A549 (cell line): ENCODE measurements around the gene SLC29A3. TPM values are rescaled to one million over a fixed set of nuclear protein-coding genes. Genes with fewer than 3 reads are reported as not detected.

Source experiments
- ATAC-seq, 2 experiments: fragments of 200-7000 bp in 1 of 2; fragments of >200 bp in 1 of 2; cut with Nextera tagmentation in 1 of 2; cut with Tn5 transposase in 1 of 2; 3 replicates each; pipeline versions ENCODE4 v1.8.0 to v1.9.1; 2018 to 2020; ENCODE audit warnings: mild to moderate bottlenecking in 1 of 2, moderate library complexity in 1 of 2
- CTCF ChIA-PET: fragments of 300-600 bp; sonication (Branson Sonifier 250); formaldehyde crosslinking; extraction: SDS; loops from one replicate; lab custom pipeline; 2021; ENCODE audit warnings: antibody characterized with exemption, inconsistent platforms; lab: Yijun Ruan, JAX
- POLR2A ChIA-PET: fragments of 350-600 bp; formaldehyde crosslinking; extraction: SDS; loops from one replicate; lab custom pipeline; 2021; ENCODE audit warnings: antibody characterized with exemption, inconsistent platforms; lab: Yijun Ruan, JAX
- DNase-seq, 2 experiments: peaks; one replicate each; pipeline versions ENCODE4 v3.0.0 to v3.0.0-alpha.2; 2011 to 2016; ENCODE audit warnings: low read depth in 1 of 2, low spot score in 1 of 2
- FAIRE-seq: peaks from 2 replicates; lab custom pipeline; 2011; peaks lifted over from hg19 to GRCh38; lab: Jason Lieb, UNC
- H3K27ac ChIP-seq, 2 experiments: fragments of >200 bp; sonication (Bioruptor Twin); formaldehyde crosslinking; 3 replicates each; pipeline ENCODE4 v1.5.1; 2016 to 2017
- H3K4me1 ChIP-seq: fragments of >200 bp; sonication (Bioruptor Twin); formaldehyde crosslinking; 3 replicates; pipeline ENCODE4 v1.6.1; 2016
- H3K4me2 ChIP-seq: fragments of >200 bp; sonication (Bioruptor Twin); formaldehyde crosslinking; 3 replicates; pipeline ENCODE4 v1.6.1; 2016
- H3K4me3 ChIP-seq: fragments of >200 bp; sonication (Bioruptor Twin); formaldehyde crosslinking; 3 replicates; pipeline ENCODE4 v1.5.1; 2016
- H3K9me3 ChIP-seq: fragments of >200 bp; sonication (Bioruptor Twin); formaldehyde crosslinking; 3 replicates; pipeline ENCODE4 v1.6.1; 2016
- BHLHE40 ChIP-seq: IDR thresholded peaks from 2 replicates; pipeline ENCODE4 v1.6.1; 2012; ENCODE audit warnings: low read depth, low read length, inconsistent platforms
- CEBPB ChIP-seq, 2 experiments: fragments of >200 bp in 1 of 2; sonication (Bioruptor Twin) in 1 of 2; formaldehyde crosslinking in 1 of 2; IDR thresholded peaks; 2 replicates each; pipeline ENCODE4 v1.6.1; 2012 to 2016
- CHD2 ChIP-seq: fragments of 150-350 bp; IDR thresholded peaks from 2 replicates; pipeline ENCODE4 v1.6.1; 2014; ENCODE audit warnings: low read length; ENCODE audit not compliant: partially characterized antibody
- EHF ChIP-seq: fragments of 250-450 bp; sonication (Bioruptor Pico); IDR thresholded peaks from 2 replicates; pipeline ENCODE4 v1.5.0; 2020; ENCODE audit warnings: mild to moderate bottlenecking
- EHMT2 ChIP-seq: fragments of 200-600 bp; sonication (generic); IDR thresholded peaks from 2 replicates; pipeline ENCODE4 v1.6.1; 2016; ENCODE audit warnings: antibody characterized with exemption, low read depth, mild to moderate bottlenecking, moderate library complexity
- EP300 ChIP-seq, 2 experiments: fragments of >200 bp; sonication (Bioruptor Twin); formaldehyde crosslinking; IDR thresholded peaks; 2 replicates in 1 of 2; 3 replicates in 1 of 2; pipeline ENCODE4 v1.6.1; 2016 to 2017
- FOSB ChIP-seq: fragments of 250-450 bp; sonication (Bioruptor Pico); IDR thresholded peaks from 2 replicates; pipeline ENCODE4 v1.5.0; 2020; ENCODE audit warnings: mild to moderate bottlenecking, moderate library complexity
- GATA3 ChIP-seq: IDR thresholded peaks from 2 replicates; pipeline ENCODE4 v1.6.1; 2012; ENCODE audit warnings: borderline replicate concordance
- HEYL ChIP-seq: fragments of 250-450 bp; sonication (Bioruptor Pico); IDR thresholded peaks from 2 replicates; pipeline ENCODE4 v1.8.0; 2021; ENCODE audit warnings: mild to moderate bottlenecking, moderate library complexity
- HOXA7 ChIP-seq: fragments of 250-450 bp; sonication (Bioruptor Pico); IDR thresholded peaks from 2 replicates; pipeline ENCODE4 v1.5.0; 2020; ENCODE audit warnings: mild to moderate bottlenecking, moderate library complexity
- KDM5A ChIP-seq: fragments of 200-600 bp; sonication (generic); IDR thresholded peaks from 2 replicates; pipeline ENCODE4 v1.6.1; 2016; ENCODE audit warnings: antibody characterized with exemption, mild to moderate bottlenecking
- MAZ ChIP-seq: fragments of 150-350 bp; IDR thresholded peaks from 2 replicates; pipeline ENCODE4 v1.6.1; 2014; ENCODE audit warnings: antibody characterized with exemption, low read depth, low read length, borderline replicate concordance
- MYC ChIP-seq: IDR thresholded peaks from 2 replicates; pipeline ENCODE4 v1.6.1; 2012; ENCODE audit warnings: mild to moderate bottlenecking, inconsistent platforms, low read length, improper control_type of control experiment, borderline replicate concordance
- NFE2L2 ChIP-seq: fragments of 150-350 bp; conservative IDR thresholded peaks from 2 replicates; pipeline ENCODE4 v1.6.1; 2014; ENCODE audit warnings: low read length
- PBX3 ChIP-seq: IDR thresholded peaks from 2 replicates; pipeline ENCODE4 v1.6.1; 2012
- RAD21 ChIP-seq, 2 experiments: fragments of >200 bp in 1 of 2; sonication (Bioruptor Twin) in 1 of 2; formaldehyde crosslinking in 1 of 2; IDR thresholded peaks in 1 of 2; conservative IDR thresholded peaks in 1 of 2; 2 replicates in 1 of 2; 3 replicates in 1 of 2; pipeline ENCODE4 v1.6.1; 2012 to 2018; ENCODE audit warnings: inconsistent platforms in 1 of 2
- RFX5 ChIP-seq: fragments of 450-650 bp; IDR thresholded peaks from 2 replicates; pipeline ENCODE4 v1.7.1; 2014; ENCODE audit warnings: antibody characterized with exemption, mild to moderate bottlenecking, moderate library complexity
- RNF2 ChIP-seq: fragments of 200-600 bp; sonication (generic); IDR thresholded peaks from 2 replicates; pipeline ENCODE4 v1.6.1; 2016; ENCODE audit warnings: low read depth, mild to moderate bottlenecking, antibody characterized with exemption, moderate library complexity, borderline replicate concordance
- SMC3 ChIP-seq: fragments of >200 bp; sonication (Bioruptor Twin); formaldehyde crosslinking; IDR thresholded peaks from 3 replicates; pipeline ENCODE4 v1.6.1; 2018; ENCODE audit warnings: inconsistent platforms
- TFCP2L1 ChIP-seq: fragments of 250-450 bp; sonication (Bioruptor Pico); IDR thresholded peaks from 2 replicates; pipeline ENCODE4 v1.5.0; 2021; ENCODE audit warnings: mild to moderate bottlenecking
- TP53 ChIP-seq: fragments of 250-450 bp; sonication (Bioruptor Pico); IDR thresholded peaks from 2 replicates; pipeline ENCODE4 v1.5.0; 2021; ENCODE audit warnings: mild to moderate bottlenecking, moderate library complexity
- ZC3H11A ChIP-seq: fragments of 450-650 bp; IDR thresholded peaks from 2 replicates; pipeline ENCODE4 v1.6.1; 2014; ENCODE audit warnings: antibody characterized with exemption, mild to moderate bottlenecking
- ZFP36 ChIP-seq: fragments of 450-650 bp; IDR thresholded peaks from 2 replicates; pipeline ENCODE4 v1.6.1; 2014; ENCODE audit warnings: borderline replicate concordance; ENCODE audit not compliant: partially characterized antibody
- WGBS: methylation state at CpG from one replicate; pipeline ENCODE4 v1.1.6; 2017; ENCODE audit errors: missing lambda C conversion rate; 5-methylcytosine and 5-hydroxymethylcytosine counted together
- polyA plus RNA-seq, 4 experiments: library from polyadenylated mRNA; depleted of rRNA in 3 of 4; stranded (reverse); fragments of >200 nt; fragmentation: RNase III in 1 of 4; extraction: RNeasy Plus Mini Kit Qiagen cat#74134 plus additional on column Dnase treatment in 1 of 4; gene quantifications; 2 replicates in 3 of 4; 3 replicates in 1 of 4; pipeline ENCODE4 v1.2.3, GENCODE V29; 2011 to 2017
- TF ChIP-seq, protein P1 (sequence below): fragments of >200 bp; sonication (Bioruptor Twin); formaldehyde crosslinking; IDR thresholded peaks from 3 replicates; pipeline ENCODE4 v1.6.1; 2016
- TF ChIP-seq, protein P2 (sequence below): IDR thresholded peaks from 2 replicates; pipeline ENCODE4 v1.6.1; 2012
- TF ChIP-seq, protein P3 (sequence below): fragments of >200 bp; sonication (Bioruptor Twin); formaldehyde crosslinking; IDR thresholded peaks from 3 replicates; pipeline ENCODE4 v1.5.1; 2016

SLC29A3 gene
- polyA plus RNA-seq, 2 of the 4 experiments (the other 2 are of a cell fraction) = 7.2 to 11.4 TPM

DNA sequence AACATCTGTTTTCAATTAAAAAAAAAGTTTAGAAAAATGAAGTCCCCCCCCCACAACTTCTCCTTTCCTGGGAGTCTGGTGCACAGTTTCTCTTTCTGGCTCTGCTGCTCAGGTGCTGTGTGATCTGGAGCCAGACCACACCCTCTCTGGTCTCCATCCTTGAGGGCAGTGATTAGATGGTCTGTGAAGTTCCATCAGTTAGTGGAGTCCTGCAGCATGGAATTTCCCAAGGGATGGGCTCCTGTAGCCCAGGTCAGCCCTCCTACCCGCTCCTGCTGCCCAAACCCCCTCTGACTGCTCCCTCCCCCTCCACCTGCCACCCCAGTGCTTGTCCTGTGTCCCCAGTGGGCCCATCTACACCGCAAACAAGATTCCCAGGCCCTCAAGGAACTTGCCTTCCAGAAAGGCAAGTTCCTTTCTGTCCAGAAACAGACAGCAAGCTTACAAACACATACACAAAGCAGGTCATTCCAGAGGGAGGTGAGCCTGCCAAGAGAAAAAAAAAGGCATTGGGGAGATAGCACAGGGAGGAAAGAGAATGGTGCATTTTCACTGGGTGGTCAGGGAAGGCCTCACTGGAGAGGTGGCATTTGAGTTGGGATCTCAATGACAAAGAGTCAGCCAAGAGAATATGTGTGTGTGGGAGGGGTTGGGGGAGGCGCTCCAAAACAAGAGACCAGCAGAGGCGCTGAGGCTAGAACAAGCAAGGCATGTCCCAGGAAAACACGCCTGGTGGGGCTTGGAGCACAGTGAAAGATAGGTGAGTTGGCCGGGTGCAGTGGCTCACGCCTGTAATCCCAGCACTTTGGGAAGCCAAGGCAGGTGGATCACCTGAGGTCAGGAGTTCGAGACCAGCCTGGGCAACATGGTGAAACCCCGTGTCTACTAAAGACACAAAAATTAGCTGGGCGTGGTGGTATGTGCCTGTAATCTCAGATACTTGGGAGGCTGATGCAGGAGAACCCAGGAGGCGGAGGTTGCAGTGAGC is 49.5 kb upstream of the SLC29A3 start:
- FAIRE-seq (no peak), DNase-seq (no peak), ATAC-seq (peak in 1 of 2 experiments; percentile 15; a peak in 3 of 6 replicates)
- no peaks in the 10 kb centered on the region for H3K9me3 ChIP-seq
- H3K4me3 ChIP-seq = no peak overlapping the region
- no peak overlapping the region for H3K4me2 ChIP-seq
- 69% methylated on average over 8 of the region's 11 CpGs for WGBS
- peaks cover 18% of the 10 kb centered on the region; the same call in 2 of the 3 replicates for H3K4me1 ChIP-seq
- ChIA-PET CTCF (interaction anchor here (0.6 to 25.1 kb wide), 30 partner anchors 9 to 373 kb away, joined by 3 to 362 read pairs (median 4); no protein-coding TSS in a partner anchor), POLR2A (no interaction called here)
- no peak for TF ChIP-seq NFE2L2
- no peak for TF ChIP-seq GATA3
- no peak for TF ChIP-seq EP300 (IDR thresholded peaks at IDR 0.05)
- no peak for TF ChIP-seq ZC3H11A
- TF ChIP-seq MYC = no peak
- TF ChIP-seq HOXA7 (CRISPR knock-in tag) = no peak
- TF ChIP-seq HEYL = no peak
- TF ChIP-seq, protein P1, sequence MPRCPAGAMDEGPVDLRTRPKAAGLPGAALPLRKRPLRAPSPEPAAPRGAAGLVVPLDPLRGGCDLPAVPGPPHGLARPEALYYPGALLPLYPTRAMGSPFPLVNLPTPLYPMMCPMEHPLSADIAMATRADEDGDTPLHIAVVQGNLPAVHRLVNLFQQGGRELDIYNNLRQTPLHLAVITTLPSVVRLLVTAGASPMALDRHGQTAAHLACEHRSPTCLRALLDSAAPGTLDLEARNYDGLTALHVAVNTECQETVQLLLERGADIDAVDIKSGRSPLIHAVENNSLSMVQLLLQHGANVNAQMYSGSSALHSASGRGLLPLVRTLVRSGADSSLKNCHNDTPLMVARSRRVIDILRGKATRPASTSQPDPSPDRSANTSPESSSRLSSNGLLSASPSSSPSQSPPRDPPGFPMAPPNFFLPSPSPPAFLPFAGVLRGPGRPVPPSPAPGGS = no peak
- no peak for TF ChIP-seq EHMT2
- TF ChIP-seq, protein P2, sequence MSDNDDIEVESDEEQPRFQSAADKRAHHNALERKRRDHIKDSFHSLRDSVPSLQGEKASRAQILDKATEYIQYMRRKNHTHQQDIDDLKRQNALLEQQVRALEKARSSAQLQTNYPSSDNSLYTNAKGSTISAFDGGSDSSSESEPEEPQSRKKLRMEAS = no peak
- no peak for TF ChIP-seq BHLHE40
- TF ChIP-seq RNF2 = no peak
- TF ChIP-seq RFX5 = no peak
- no peak for TF ChIP-seq CHD2
- no peak for TF ChIP-seq KDM5A
- TF ChIP-seq FOSB (CRISPR knock-in tag) = no peak
- no peak for TF ChIP-seq EHF (CRISPR knock-in tag)
- no peak for TF ChIP-seq MAZ
- no peak overlapping the region for H3K27ac ChIP-seq

- H3K4me3 ChIP-seq = no peak overlapping the region
- ChIA-PET POLR2A (no interaction called here), CTCF (interaction anchor here (0.6 to 25.1 kb wide), 43 partner anchors 9 to 786 kb away, joined by 3 to 362 read pairs (median 4); no protein-coding TSS in a partner anchor)
Measured at GRCh38 chr10:71270301-71271220, 48.5 kb upstream of the SLC29A3 start.

More at GRCh38 chr10:71270301-71271220, 48.5 kb upstream of the SLC29A3 start:
- no peak for FAIRE-seq
- peaks cover 17% of the 10 kb centered on the region; the same call in 2 of the 3 replicates for H3K4me1 ChIP-seq
- peak; percentile 72 to 91 for DNase-seq
- TF ChIP-seq CEBPB (IDR thresholded peaks at IDR 0.05) (no peak), TFCP2L1 (CRISPR knock-in tag) (no peak), KDM5A (no peak), SMC3 (0 out of 3 replicates have a peak, but pooled peaks have one; percentile 19), RNF2 (no peak), EHMT2 (no peak), RFX5 (no peak), PBX3 (no peak), TP53 (CRISPR knock-in tag) (no peak), ZFP36 (no peak), RAD21 (conservative IDR thresholded peaks at IDR 0.05 in 1 of 2, IDR thresholded peaks at IDR 0.05 in 1 of 2) (peak; percentile 32 to 45; a peak in 4 of 5 replicates)
- TF ChIP-seq, protein P3, sequence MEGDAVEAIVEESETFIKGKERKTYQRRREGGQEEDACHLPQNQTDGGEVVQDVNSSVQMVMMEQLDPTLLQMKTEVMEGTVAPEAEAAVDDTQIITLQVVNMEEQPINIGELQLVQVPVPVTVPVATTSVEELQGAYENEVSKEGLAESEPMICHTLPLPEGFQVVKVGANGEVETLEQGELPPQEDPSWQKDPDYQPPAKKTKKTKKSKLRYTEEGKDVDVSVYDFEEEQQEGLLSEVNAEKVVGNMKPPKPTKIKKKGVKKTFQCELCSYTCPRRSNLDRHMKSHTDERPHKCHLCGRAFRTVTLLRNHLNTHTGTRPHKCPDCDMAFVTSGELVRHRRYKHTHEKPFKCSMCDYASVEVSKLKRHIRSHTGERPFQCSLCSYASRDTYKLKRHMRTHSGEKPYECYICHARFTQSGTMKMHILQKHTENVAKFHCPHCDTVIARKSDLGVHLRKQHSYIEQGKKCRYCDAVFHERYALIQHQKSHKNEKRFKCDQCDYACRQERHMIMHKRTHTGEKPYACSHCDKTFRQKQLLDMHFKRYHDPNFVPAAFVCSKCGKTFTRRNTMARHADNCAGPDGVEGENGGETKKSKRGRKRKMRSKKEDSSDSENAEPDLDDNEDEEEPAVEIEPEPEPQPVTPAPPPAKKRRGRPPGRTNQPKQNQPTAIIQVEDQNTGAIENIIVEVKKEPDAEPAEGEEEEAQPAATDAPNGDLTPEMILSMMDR = peak; percentile 62
- peak; percentile 80 to 90 for ATAC-seq
- WGBS = 35% methylated on average over 9 of the region's 10 CpGs
- H3K4me2 ChIP-seq = no peak overlapping the region
- H3K9me3 ChIP-seq = no peaks in the 10 kb centered on the region
- no peak overlapping the region for H3K27ac ChIP-seq
